Measurements from ENCODE around the gene KHK.

KHK gene

GRCh38 chr2:27086724-27087593, at the start of gene KHK:
Gene KHK, plus strand, starts transcription at chr2:27086772. Its CDS starts 488 bp downstream, at chr2:27087260.
- H3K27ac ChIP-seq (ENCODE audit: low read length) = peak within 1 kb of the TSS; percentile 39
- no peaks in the 10 kb centered on the region for H3K9me3 ChIP-seq (ENCODE audit: control insufficient read depth in 1 of 2, low read length in 2 of 2)
- peaks cover 0 to 11% of the 10 kb centered on the region in 2 donors for H3K36me3 ChIP-seq (ENCODE audit: control insufficient read depth in 1 of 2, insufficient read depth in 2 of 2, low read length in 2 of 2)
- H3K4me3 ChIP-seq (ENCODE audit: low read depth in 1 of 2, low read length in 2 of 2) = peak within 1 kb of the TSS; percentile 76 to 86
- peaks cover 7 to 48% of the 10 kb centered on the region in 2 donors for H3K4me1 ChIP-seq (ENCODE audit: control insufficient read depth in 1 of 2, insufficient read depth in 2 of 2, low read length in 2 of 2)
- no peaks in the 10 kb centered on the region for H3K27me3 ChIP-seq (ENCODE audit: low read depth, low read length)

- no peaks in the 10 kb centered on the region for H3K27me3 ChIP-seq (ENCODE audit: low read depth, low read length)
- H3K4me3 ChIP-seq (ENCODE audit: low read depth in 1 of 2, low read length in 2 of 2) = no peak overlapping the region
- H3K27ac ChIP-seq (ENCODE audit: low read length) = no peak overlapping the region
- H3K9me3 ChIP-seq (ENCODE audit: control insufficient read depth in 1 of 2, low read length in 2 of 2) = no peaks in the 10 kb centered on the region
- peaks cover 8 to 16% of the 10 kb centered on the region in 2 donors for H3K4me1 ChIP-seq (ENCODE audit: control insufficient read depth in 1 of 2, insufficient read depth in 2 of 2, low read length in 2 of 2)
- peaks cover 67 to 70% of the 10 kb centered on the region in 2 donors for H3K36me3 ChIP-seq (ENCODE audit: control insufficient read depth in 1 of 2, insufficient read depth in 2 of 2, low read length in 2 of 2)
These were observed 48.6 kb upstream of the KHK start for GRCh38 chr2:27038012-27038411.

DNA sequence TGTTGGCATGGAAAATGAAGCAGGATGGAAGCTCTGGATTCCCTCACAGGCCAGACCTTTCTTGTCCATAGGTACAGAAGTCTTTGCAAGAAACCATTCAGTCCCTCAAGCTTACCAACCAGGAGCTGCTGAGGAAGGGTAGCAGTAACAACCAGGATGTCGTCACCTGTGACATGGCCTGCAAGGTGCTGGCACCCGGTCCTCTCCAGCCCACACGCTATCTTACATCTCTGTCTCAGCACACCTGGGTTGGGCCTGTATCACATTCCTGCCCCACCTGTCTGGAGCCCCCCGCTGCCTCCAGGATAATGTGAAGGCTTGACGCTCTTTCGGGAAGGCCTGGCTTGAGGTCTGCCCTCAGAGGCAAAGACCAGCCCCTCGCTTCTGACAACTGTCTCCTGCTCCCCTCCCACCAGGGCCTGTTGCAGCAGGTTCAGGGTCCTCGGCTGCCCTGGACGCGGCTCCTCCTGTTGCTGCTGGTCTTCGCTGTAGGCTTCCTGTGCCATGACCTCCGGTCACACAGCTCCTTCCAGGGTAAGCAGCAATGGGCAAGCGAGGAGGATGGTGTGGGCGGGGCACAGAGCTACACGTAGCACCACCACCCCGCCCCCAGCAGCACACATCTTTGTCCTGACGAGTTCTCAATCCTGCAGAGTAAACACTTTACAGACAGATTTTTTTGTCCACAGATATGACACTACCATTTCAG, 47.8 kb upstream of the KHK start:
- peaks cover 67 to 70% of the 10 kb centered on the region in 2 donors for H3K36me3 ChIP-seq (ENCODE audit: control insufficient read depth in 1 of 2, insufficient read depth in 2 of 2, low read length in 2 of 2)
- H3K4me3 ChIP-seq (ENCODE audit: low read depth in 1 of 2, low read length in 2 of 2) = no peak overlapping the region
- H3K27me3 ChIP-seq (ENCODE audit: low read depth, low read length) = no peaks in the 10 kb centered on the region
- no peaks in the 10 kb centered on the region for H3K9me3 ChIP-seq (ENCODE audit: control insufficient read depth in 1 of 2, low read length in 2 of 2)
- H3K27ac ChIP-seq (ENCODE audit: low read length) = no peak overlapping the region
- H3K4me1 ChIP-seq (ENCODE audit: control insufficient read depth in 1 of 2, insufficient read depth in 2 of 2, low read length in 2 of 2) = peaks cover 6 to 12% of the 10 kb centered on the region in 2 donors

GRCh38 chr2:27039426-27039825, 47.1 kb upstream of the KHK start:
- Histone ChIP-seq H3K4me3 (ENCODE audit: low read depth in 1 of 2, low read length in 2 of 2) (no peak overlapping the region), H3K9me3 (ENCODE audit: control insufficient read depth in 1 of 2, low read length in 2 of 2) (no peaks in the 10 kb centered on the region), H3K27ac (ENCODE audit: low read length) (no peak overlapping the region), H3K27me3 (ENCODE audit: low read depth, low read length) (no peaks in the 10 kb centered on the region), H3K36me3 (ENCODE audit: control insufficient read depth in 1 of 2, insufficient read depth in 2 of 2, low read length in 2 of 2) (peaks cover 67 to 70% of the 10 kb centered on the region in 2 donors), H3K4me1 (ENCODE audit: control insufficient read depth in 1 of 2, insufficient read depth in 2 of 2, low read length in 2 of 2) (peaks cover 0 to 6% of the 10 kb centered on the region in 2 donors)

GRCh38 chr2:27039871-27040270, 46.7 kb upstream of the KHK start:
- Histone ChIP-seq H3K4me1 (ENCODE audit: control insufficient read depth in 1 of 2, insufficient read depth in 2 of 2, low read length in 2 of 2) (peaks cover 0 to 3% of the 10 kb centered on the region in 2 donors), H3K36me3 (ENCODE audit: control insufficient read depth in 1 of 2, insufficient read depth in 2 of 2, low read length in 2 of 2) (peaks cover 67 to 69% of the 10 kb centered on the region in 2 donors), H3K27ac (ENCODE audit: low read length) (no peak overlapping the region), H3K4me3 (ENCODE audit: low read depth in 1 of 2, low read length in 2 of 2) (no peak overlapping the region), H3K27me3 (ENCODE audit: low read depth, low read length) (no peaks in the 10 kb centered on the region), H3K9me3 (ENCODE audit: control insufficient read depth in 1 of 2, low read length in 2 of 2) (no peaks in the 10 kb centered on the region)

DNA sequence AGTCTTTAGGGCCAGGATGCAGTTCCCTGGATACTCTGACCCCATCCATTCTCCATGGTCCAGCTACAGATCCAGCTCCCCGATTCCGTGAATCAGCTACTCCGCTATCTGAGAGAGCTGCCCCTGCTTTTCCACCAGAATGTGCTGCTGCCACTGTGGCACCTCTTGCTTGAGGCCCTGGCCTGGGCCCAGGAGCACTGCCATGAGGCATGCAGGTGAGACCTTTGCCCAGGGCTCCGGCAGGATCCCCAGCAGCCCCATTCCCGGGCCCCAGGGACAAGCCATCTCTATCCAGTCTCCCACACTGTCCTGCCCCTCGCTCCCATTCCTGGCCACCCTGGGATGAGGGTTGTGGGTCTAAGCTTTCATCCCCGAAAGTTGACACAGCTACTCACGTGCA, 46.3 kb upstream of the KHK start:
- Histone ChIP-seq H3K36me3 (ENCODE audit: control insufficient read depth in 1 of 2, insufficient read depth in 2 of 2, low read length in 2 of 2) (peaks cover 64 to 65% of the 10 kb centered on the region in 2 donors), H3K9me3 (ENCODE audit: control insufficient read depth in 1 of 2, low read length in 2 of 2) (no peaks in the 10 kb centered on the region), H3K4me3 (ENCODE audit: low read depth in 1 of 2, low read length in 2 of 2) (no peak overlapping the region), H3K4me1 (ENCODE audit: control insufficient read depth in 1 of 2, insufficient read depth in 2 of 2, low read length in 2 of 2) (no peaks in the 10 kb centered on the region), H3K27ac (ENCODE audit: low read length) (no peak overlapping the region), H3K27me3 (ENCODE audit: low read depth, low read length) (no peaks in the 10 kb centered on the region)

GRCh38 chr2:27041752-27042151, 44.8 kb upstream of the KHK start:
- Histone ChIP-seq H3K36me3 (ENCODE audit: control insufficient read depth in 1 of 2, insufficient read depth in 2 of 2, low read length in 2 of 2) (peaks cover 49 to 50% of the 10 kb centered on the region in 2 donors), H3K27ac (ENCODE audit: low read length) (no peak overlapping the region), H3K4me3 (ENCODE audit: low read depth in 1 of 2, low read length in 2 of 2) (no peak overlapping the region)

DNA sequence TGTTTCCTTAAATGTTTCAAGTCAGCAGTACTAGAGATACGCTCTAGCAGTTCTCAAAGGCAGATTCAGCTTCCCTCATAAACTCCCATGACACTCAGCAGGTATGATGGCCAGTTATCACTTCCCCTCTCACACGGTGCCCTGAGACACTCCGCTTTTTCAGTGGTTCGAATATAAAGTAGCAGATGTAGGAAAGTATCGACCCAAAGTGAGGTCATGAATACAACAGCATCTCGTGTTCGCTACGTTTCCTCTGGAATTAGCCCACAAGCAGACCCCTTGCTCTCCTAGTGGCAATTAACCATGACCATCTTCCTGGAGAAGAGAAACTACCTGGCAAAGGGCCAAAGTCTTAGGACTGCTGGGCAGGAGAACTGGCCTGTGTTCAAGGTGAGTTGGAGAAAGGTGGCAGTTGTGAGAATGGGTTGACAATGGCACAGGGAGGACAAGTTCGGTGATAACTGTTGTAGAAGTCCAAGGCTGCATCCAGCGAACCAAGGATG, 44.4 kb upstream of the KHK start:
- H3K9me3 ChIP-seq (ENCODE audit: control insufficient read depth in 1 of 2, low read length in 2 of 2) = no peaks in the 10 kb centered on the region
- peaks cover 44 to 46% of the 10 kb centered on the region in 2 donors for H3K36me3 ChIP-seq (ENCODE audit: control insufficient read depth in 1 of 2, insufficient read depth in 2 of 2, low read length in 2 of 2)
- H3K27me3 ChIP-seq (ENCODE audit: low read depth, low read length) = no peaks in the 10 kb centered on the region
- no peaks in the 10 kb centered on the region for H3K4me1 ChIP-seq (ENCODE audit: control insufficient read depth in 1 of 2, insufficient read depth in 2 of 2, low read length in 2 of 2)
- no peak overlapping the region for H3K27ac ChIP-seq (ENCODE audit: low read length)
- no peak overlapping the region for H3K4me3 ChIP-seq (ENCODE audit: low read depth in 1 of 2, low read length in 2 of 2)

More at GRCh38 chr2:27041752-27042151, 44.8 kb upstream of the KHK start:
- Histone ChIP-seq H3K9me3 (ENCODE audit: control insufficient read depth in 1 of 2, low read length in 2 of 2) (no peaks in the 10 kb centered on the region), H3K27me3 (ENCODE audit: low read depth, low read length) (no peaks in the 10 kb centered on the region), H3K4me1 (ENCODE audit: control insufficient read depth in 1 of 2, insufficient read depth in 2 of 2, low read length in 2 of 2) (no peaks in the 10 kb centered on the region)

GRCh38 chr2:27042985-27043634, 43.5 kb upstream of the KHK start:
- Histone ChIP-seq H3K27me3 (ENCODE audit: low read depth, low read length) (no peaks in the 10 kb centered on the region), H3K4me1 (ENCODE audit: control insufficient read depth in 1 of 2, insufficient read depth in 2 of 2, low read length in 2 of 2) (no peaks in the 10 kb centered on the region), H3K9me3 (ENCODE audit: control insufficient read depth in 1 of 2, low read length in 2 of 2) (no peaks in the 10 kb centered on the region), H3K4me3 (ENCODE audit: low read depth in 1 of 2, low read length in 2 of 2) (no peak overlapping the region), H3K27ac (ENCODE audit: low read length) (no peak overlapping the region), H3K36me3 (ENCODE audit: control insufficient read depth in 1 of 2, insufficient read depth in 2 of 2, low read length in 2 of 2) (peaks cover 36 to 37% of the 10 kb centered on the region in 2 donors)

- H3K27me3 ChIP-seq (ENCODE audit: low read depth, low read length) = no peaks in the 10 kb centered on the region
- peak overlapping the region; percentile 93 for H3K27ac ChIP-seq (ENCODE audit: low read length)
- no peaks in the 10 kb centered on the region for H3K9me3 ChIP-seq (ENCODE audit: control insufficient read depth in 1 of 2, low read length in 2 of 2)
- H3K4me3 ChIP-seq (ENCODE audit: low read depth in 1 of 2, low read length in 2 of 2) = peak overlapping the region; percentile 83 to 97
- H3K4me1 ChIP-seq (ENCODE audit: control insufficient read depth in 1 of 2, insufficient read depth in 2 of 2, low read length in 2 of 2) = peaks cover 0 to 21% of the 10 kb centered on the region in 2 donors
- H3K36me3 ChIP-seq (ENCODE audit: control insufficient read depth in 1 of 2, insufficient read depth in 2 of 2, low read length in 2 of 2) = peaks cover 10 to 14% of the 10 kb centered on the region in 2 donors
These were observed 36.9 kb upstream of the KHK start for GRCh38 chr2:27049422-27050280.

All from muscle layer of duodenum (tissue), 2 donors.